Stimulated activated CD4-positive, alpha-beta T cell treated with anti-CD3 and anti-CD28 coated beads, Interleukin-1b, Interleukin-23, amount 100 ng/mL, for 48 hours (primary cell): ENCODE data around the gene RNPEP.

Experiments
- DNase-seq: peaks from one replicate; pipeline ENCODE4 v3.0.0-alpha.2; 2020

The RNPEP gene

GRCh38 chr1:201964261-201964660, 18.2 kb upstream of the RNPEP start:
- no peak for DNase-seq

GRCh38 chr1:201966171-201966570, 16.3 kb upstream of the RNPEP start:
- no peak for DNase-seq

GRCh38 chr1:201968202-201968925, 14.1 kb upstream of the RNPEP start:
- no peak for DNase-seq

GRCh38 chr1:201970334-201971159, 11.9 kb upstream of the RNPEP start:
- no peak for DNase-seq

- DNase-seq = peak; percentile 52
Measured at GRCh38 chr1:201982082-201982622, 296 bp upstream of the RNPEP start.

- DNase-seq = no peak
Measured at GRCh38 chr1:201983380-201983805, 945 bp downstream of the RNPEP start.

- no peak for DNase-seq
Measured at GRCh38 chr1:201984446-201984845, 2.0 kb downstream of the RNPEP start.

- DNase-seq = no peak
Measured at GRCh38 chr1:201985355-201985754, 2.9 kb downstream of the RNPEP start.

- no peak for DNase-seq
Measured at GRCh38 chr1:201988601-201989000, 6.2 kb downstream of the RNPEP start.

GRCh38 chr1:201989354-201990128, 7.1 kb downstream of the RNPEP start:
- DNase-seq = no peak

- DNase-seq = no peak
Measured at GRCh38 chr1:201990427-201990826, 8.0 kb downstream of the RNPEP start.

- DNase-seq = peak; percentile 12
Measured at GRCh38 chr1:201999625-202000238, 17.3 kb downstream of the RNPEP start.

- no peak for DNase-seq
Measured at GRCh38 chr1:202002507-202002906, 20.1 kb downstream of the RNPEP start.

- DNase-seq = no peak
Measured at GRCh38 chr1:202004711-202005110, 22.3 kb downstream of the RNPEP start.

- DNase-seq = no peak
Measured at GRCh38 chr1:202005958-202006357, 23.5 kb downstream of the RNPEP start.

- no peak for DNase-seq
Measured at GRCh38 chr1:202007304-202007703, 24.9 kb downstream of the RNPEP start.

- DNase-seq = no peak
Measured at GRCh38 chr1:202007805-202008489, 25.5 kb downstream of the RNPEP start.

GRCh38 chr1:202009326-202010179, 27.1 kb downstream of the RNPEP start:
- DNase-seq = peak; percentile 49

- DNase-seq = no peak
Measured at GRCh38 chr1:202010180-202011015, 27.9 kb downstream of the RNPEP start, which contains the start of gene ELF3. Gene ELF3 (plus strand): TSS chr1:202010587. CDS start chr1:202011137, 550 bp downstream.

- no peak for DNase-seq
Measured at GRCh38 chr1:202011994-202012393, 29.5 kb downstream of the RNPEP start.
